ENCODE results near the gene TULP3. TPM values are rescaled to one million over a fixed set of nuclear protein-coding genes. Genes with fewer than 3 reads are reported as not detected.

TULP3 gene
- total and polyA plus RNA-seq, 2 of the 8 experiments (the other 6 are each of a cell fraction or from before 2014, with no cell fraction given): 18.4 to 21.2 TPM

GRCh38 chr12:2973566-2973965, 82.9 kb downstream of the TULP3 start:
- Histone ChIP-seq H3K4ac (replicated peaks; ENCODE audit: insufficient read length, low read depth, low read length) (no peak overlapping the region), H3K9ac (replicated peaks in 1 of 4; ENCODE audit: extremely low read depth in 1 of 4, low read depth in 3 of 4, low read length in 3 of 4) (no peak overlapping the region), H2BK20ac (ENCODE audit: low read length) (no peak overlapping the region), H3K56ac (replicated peaks; ENCODE audit: insufficient read length, low read depth, low read length) (no peak overlapping the region), H2BK120ac (replicated peaks; ENCODE audit: low read depth, low read length) (no peak overlapping the region), H2BK5ac (ENCODE audit: low read depth, low read length) (no peak overlapping the region), H2BK12ac (ENCODE audit: low read depth, low read length) (no peak overlapping the region), H3K18ac (ENCODE audit: extremely low read depth, low read length) (no peak overlapping the region), H4K5ac (ENCODE audit: insufficient read length, low read depth, low read length) (no peak overlapping the region), H3K27me3 (replicated peaks in 1 of 4; ENCODE audit: control insufficient read depth in 3 of 4, extremely low read depth in 1 of 4, insufficient read depth in 3 of 4, low read length in 3 of 4) (no peaks in the 10 kb centered on the region), H2AK5ac (ENCODE audit: low read depth, low read length) (no peak overlapping the region), H3K14ac (ENCODE audit: insufficient read length) (no peak overlapping the region), H3K23me2 (ENCODE audit: low read depth, low read length) (peaks cover 2% of the 10 kb centered on the region; the same call in 1 of the 2 replicates), H3K79me1 (ENCODE audit: low read depth, low read length) (peaks cover 18% of the 10 kb centered on the region), H3K23ac (ENCODE audit: insufficient read length) (no peak overlapping the region), H3K4me2 (ENCODE audit: insufficient read depth in 1 of 2, low read depth in 2 of 2, low read length in 2 of 2) (no peak overlapping the region), H2BK15ac (ENCODE audit: low read length) (no peak overlapping the region), H3K4me3 (ENCODE audit: extremely low read depth in 1 of 4, insufficient read depth in 2 of 4, low read depth in 3 of 4, low read length in 4 of 4) (no peak overlapping the region), H4K91ac (replicated peaks; ENCODE audit: insufficient read length, low read length) (no peak overlapping the region), H3K36me3 (ENCODE audit: control insufficient read depth in 2 of 4, insufficient read depth in 4 of 4, low read length in 3 of 4) (peaks cover 0 to 6% (median 0%) of the 10 kb centered on the region in 4 experiments; a peak in 3 of 8 replicates), H3K27ac (ENCODE audit: low read depth, low read length) (no peak overlapping the region), H3K4me1 (replicated peaks in 1 of 4; ENCODE audit: control insufficient read depth in 3 of 4, insufficient read depth in 4 of 4, low read length in 3 of 4) (peaks cover 6 to 23% (median 11%) of the 10 kb centered on the region in 4 experiments), H4K8ac (ENCODE audit: extremely low read depth, insufficient read depth, low read length) (no peak overlapping the region), H4K20me1 (replicated peaks in 1 of 2; ENCODE audit: control insufficient read depth in 1 of 2, insufficient read depth in 2 of 2, low read length in 2 of 2) (peaks cover 18 to 33% of the 10 kb centered on the region in 2 experiments), H3K9me3 (ENCODE audit: insufficient read depth in 2 of 2, low read depth in 1 of 2, low read length in 1 of 2) (no peaks in the 10 kb centered on the region), H3K79me2 (ENCODE audit: control insufficient read depth in 1 of 2, insufficient read depth in 2 of 2, low read length in 2 of 2) (peaks cover 6 to 79% of the 10 kb centered on the region in 2 experiments; a peak in 3 of 4 replicates), H2AFZ (ENCODE audit: low read length) (no peak overlapping the region)
- 91% methylated on average over 9 of the region's 9 CpGs; no CpG with 5 or more reads in 1 of the 2 experiments for WGBS, 2 experiments (ENCODE audit: extremely low coverage in 1 of 2, insufficient coverage in 1 of 2, insufficient read length in 1 of 2, insufficient replicate concordance in 2 of 2, low coverage in 1 of 2, low lambda C conversion rate in 2 of 2, missing lambda C conversion rate in 1 of 2)
- POLR2A ChIA-PET (ENCODE audit: partially characterized antibody): interaction anchor here (0.6 to 3.0 kb wide), 9 partner anchors 9 to 95 kb away, joined by 3 to 32 read pairs (median 5); partner anchors contain the start of genes TEAD4 and TULP3
- CTCF ChIA-PET (ENCODE audit: partially characterized antibody): interaction anchor here (0.6 to 3.6 kb wide), 11 partner anchors 10 to 60 kb away, joined by 3 to 11 read pairs (median 4); no protein-coding TSS in a partner anchor
- FAIRE-seq: no peak
- DNase-seq (ENCODE audit: low read depth in 1 of 2, low spot score in 2 of 2): no peak
